Measurements from ENCODE around the gene COX14.
"Not testable (repeated sequence)": the region's sequence is repeated elsewhere in the genome, so short reads cannot be mapped to it uniquely, and the experiment has no call there.

The COX14 gene

GRCh38 chr12:50148011-50148410, 36.0 kb downstream of the COX14 start:
- DNase-seq, result not testable (repeated sequence)

GRCh38 chr12:50149311-50149710, 37.3 kb downstream of the COX14 start:
- no peak overlapping the region for H3K4me3 ChIP-seq (ENCODE audit: insufficient read depth, low read depth, low read length, poor library complexity, severe bottlenecking)
- no peak overlapping the region for H3K27ac ChIP-seq (ENCODE audit: insufficient read depth, low read length, poor library complexity, severe bottlenecking)
- no peaks in the 10 kb centered on the region for H3K4me1 ChIP-seq (ENCODE audit: control insufficient read depth, insufficient read depth, low read length, poor library complexity, severe bottlenecking)
- H3K36me3 ChIP-seq (ENCODE audit: control insufficient read depth, insufficient read depth, low read length), result no peaks in the 10 kb centered on the region
- no peak for DNase-seq
- H3K9me3 ChIP-seq (ENCODE audit: control insufficient read depth, low read length), result no peaks in the 10 kb centered on the region
- H3K27me3 ChIP-seq (replicated peaks; ENCODE audit: control insufficient read depth, insufficient read depth, low read length, poor library complexity, severe bottlenecking), result no peaks in the 10 kb centered on the region

More at GRCh38 chr12:50148011-50148410, 36.0 kb downstream of the COX14 start:
- not testable (repeated sequence) for H3K4me3 ChIP-seq (ENCODE audit: insufficient read depth, low read depth, low read length, poor library complexity, severe bottlenecking); H3K36me3 ChIP-seq (ENCODE audit: control insufficient read depth, insufficient read depth, low read length); H3K27me3 ChIP-seq (replicated peaks; ENCODE audit: control insufficient read depth, insufficient read depth, low read length, poor library complexity, severe bottlenecking); H3K9me3 ChIP-seq (ENCODE audit: control insufficient read depth, low read length); H3K27ac ChIP-seq (ENCODE audit: insufficient read depth, low read length, poor library complexity, severe bottlenecking); H3K4me1 ChIP-seq (ENCODE audit: control insufficient read depth, insufficient read depth, low read length, poor library complexity, severe bottlenecking)

- Histone ChIP-seq H3K36me3 (ENCODE audit: control insufficient read depth, insufficient read depth, low read length) (no peaks in the 10 kb centered on the region), H3K4me1 (ENCODE audit: control insufficient read depth, insufficient read depth, low read length, poor library complexity, severe bottlenecking) (no peaks in the 10 kb centered on the region), H3K27me3 (replicated peaks; ENCODE audit: control insufficient read depth, insufficient read depth, low read length, poor library complexity, severe bottlenecking) (no peaks in the 10 kb centered on the region), H3K4me3 (ENCODE audit: insufficient read depth, low read depth, low read length, poor library complexity, severe bottlenecking) (no peak overlapping the region), H3K9me3 (ENCODE audit: control insufficient read depth, low read length) (no peaks in the 10 kb centered on the region), H3K27ac (ENCODE audit: insufficient read depth, low read length, poor library complexity, severe bottlenecking) (no peak overlapping the region)
- no peak for DNase-seq
Measured at GRCh38 chr12:50151047-50151687, 39.1 kb downstream of the COX14 start.

GRCh38 chr12:50154947-50155346, 42.9 kb downstream of the COX14 start:
- H3K4me3 ChIP-seq (ENCODE audit: insufficient read depth, low read depth, low read length, poor library complexity, severe bottlenecking); H3K36me3 ChIP-seq (ENCODE audit: control insufficient read depth, insufficient read depth, low read length); H3K9me3 ChIP-seq (ENCODE audit: control insufficient read depth, low read length); H3K27ac ChIP-seq (ENCODE audit: insufficient read depth, low read length, poor library complexity, severe bottlenecking); DNase-seq; H3K27me3 ChIP-seq (replicated peaks; ENCODE audit: control insufficient read depth, insufficient read depth, low read length, poor library complexity, severe bottlenecking); H3K4me1 ChIP-seq (ENCODE audit: control insufficient read depth, insufficient read depth, low read length, poor library complexity, severe bottlenecking): not testable (repeated sequence)

- Histone ChIP-seq H3K27ac (ENCODE audit: insufficient read depth, low read length, poor library complexity, severe bottlenecking) (no peak overlapping the region), H3K4me1 (ENCODE audit: control insufficient read depth, insufficient read depth, low read length, poor library complexity, severe bottlenecking) (no peaks in the 10 kb centered on the region), H3K27me3 (replicated peaks; ENCODE audit: control insufficient read depth, insufficient read depth, low read length, poor library complexity, severe bottlenecking) (no peaks in the 10 kb centered on the region), H3K36me3 (ENCODE audit: control insufficient read depth, insufficient read depth, low read length) (no peaks in the 10 kb centered on the region), H3K4me3 (ENCODE audit: insufficient read depth, low read depth, low read length, poor library complexity, severe bottlenecking) (no peak overlapping the region), H3K9me3 (ENCODE audit: control insufficient read depth, low read length) (no peaks in the 10 kb centered on the region)
- no peak for DNase-seq
Measured at GRCh38 chr12:50156641-50157040, 44.6 kb downstream of the COX14 start.

GRCh38 chr12:50157259-50157658, 45.2 kb downstream of the COX14 start:
- Histone ChIP-seq H3K4me3 (ENCODE audit: insufficient read depth, low read depth, low read length, poor library complexity, severe bottlenecking) (no peak overlapping the region), H3K27ac (ENCODE audit: insufficient read depth, low read length, poor library complexity, severe bottlenecking) (no peak overlapping the region), H3K36me3 (ENCODE audit: control insufficient read depth, insufficient read depth, low read length) (no peaks in the 10 kb centered on the region), H3K27me3 (replicated peaks; ENCODE audit: control insufficient read depth, insufficient read depth, low read length, poor library complexity, severe bottlenecking) (no peaks in the 10 kb centered on the region), H3K4me1 (ENCODE audit: control insufficient read depth, insufficient read depth, low read length, poor library complexity, severe bottlenecking) (no peaks in the 10 kb centered on the region), H3K9me3 (ENCODE audit: control insufficient read depth, low read length) (no peaks in the 10 kb centered on the region)
- no peak for DNase-seq

- no peak overlapping the region for H3K27ac ChIP-seq (ENCODE audit: insufficient read depth, low read length, poor library complexity, severe bottlenecking)
- DNase-seq, result no peak
Measured at GRCh38 chr12:50160643-50161042, 48.6 kb downstream of the COX14 start.

GRCh38 chr12:50162230-50162629, 50.2 kb downstream of the COX14 start:
- Histone ChIP-seq H3K27me3 (replicated peaks; ENCODE audit: control insufficient read depth, insufficient read depth, low read length, poor library complexity, severe bottlenecking) (no peaks in the 10 kb centered on the region), H3K36me3 (ENCODE audit: control insufficient read depth, insufficient read depth, low read length) (no peaks in the 10 kb centered on the region), H3K4me3 (ENCODE audit: insufficient read depth, low read depth, low read length, poor library complexity, severe bottlenecking) (no peak overlapping the region), H3K4me1 (ENCODE audit: control insufficient read depth, insufficient read depth, low read length, poor library complexity, severe bottlenecking) (peaks cover 7% of the 10 kb centered on the region), H3K9me3 (ENCODE audit: control insufficient read depth, low read length) (no peaks in the 10 kb centered on the region), H3K27ac (ENCODE audit: insufficient read depth, low read length, poor library complexity, severe bottlenecking) (no peak overlapping the region)
- no peak for DNase-seq

More at GRCh38 chr12:50160643-50161042, 48.6 kb downstream of the COX14 start:
- Histone ChIP-seq H3K4me1 (ENCODE audit: control insufficient read depth, insufficient read depth, low read length, poor library complexity, severe bottlenecking) (no peaks in the 10 kb centered on the region), H3K36me3 (ENCODE audit: control insufficient read depth, insufficient read depth, low read length) (no peaks in the 10 kb centered on the region), H3K9me3 (ENCODE audit: control insufficient read depth, low read length) (no peaks in the 10 kb centered on the region), H3K4me3 (ENCODE audit: insufficient read depth, low read depth, low read length, poor library complexity, severe bottlenecking) (no peak overlapping the region), H3K27me3 (replicated peaks; ENCODE audit: control insufficient read depth, insufficient read depth, low read length, poor library complexity, severe bottlenecking) (no peaks in the 10 kb centered on the region)

GRCh38 chr12:50164963-50165362, 52.9 kb downstream of the COX14 start:
- no peaks in the 10 kb centered on the region for H3K27me3 ChIP-seq (replicated peaks; ENCODE audit: control insufficient read depth, insufficient read depth, low read length, poor library complexity, severe bottlenecking)
- H3K9me3 ChIP-seq (ENCODE audit: control insufficient read depth, low read length), result no peaks in the 10 kb centered on the region
- no peak for DNase-seq
- H3K4me1 ChIP-seq (ENCODE audit: control insufficient read depth, insufficient read depth, low read length, poor library complexity, severe bottlenecking), result peaks cover 13% of the 10 kb centered on the region
- H3K36me3 ChIP-seq (ENCODE audit: control insufficient read depth, insufficient read depth, low read length), result no peaks in the 10 kb centered on the region
- no peak overlapping the region for H3K4me3 ChIP-seq (ENCODE audit: insufficient read depth, low read depth, low read length, poor library complexity, severe bottlenecking)
- H3K27ac ChIP-seq (ENCODE audit: insufficient read depth, low read length, poor library complexity, severe bottlenecking), result no peak overlapping the region

GRCh38 chr12:50166799-50167048, 54.7 kb downstream of the COX14 start:
- H3K36me3 ChIP-seq (ENCODE audit: control insufficient read depth, insufficient read depth, low read length), result no peaks in the 10 kb centered on the region
- peak in 2 of 3 donors; percentile 11 to 27 for DNase-seq
- H3K27ac ChIP-seq (ENCODE audit: insufficient read depth, low read length, poor library complexity, severe bottlenecking), result peak overlapping the region; percentile 90
- peak overlapping the region; percentile 99 for H3K4me3 ChIP-seq (ENCODE audit: insufficient read depth, low read depth, low read length, poor library complexity, severe bottlenecking)
- H3K9me3 ChIP-seq (ENCODE audit: control insufficient read depth, low read length), result no peaks in the 10 kb centered on the region
- H3K27me3 ChIP-seq (replicated peaks; ENCODE audit: control insufficient read depth, insufficient read depth, low read length, poor library complexity, severe bottlenecking), result no peaks in the 10 kb centered on the region
- H3K4me1 ChIP-seq (ENCODE audit: control insufficient read depth, insufficient read depth, low read length, poor library complexity, severe bottlenecking), result peaks cover 13% of the 10 kb centered on the region

Data from effector memory CD4-positive, alpha-beta T cell (primary cell).